Activated T-cell treated with anti-CD3 and anti-CD28 coated beads for 4 hours (primary cell): ENCODE data around the gene FOLR3.
"Not testable (repeated sequence)": the region's sequence is repeated elsewhere in the genome, so short reads cannot be mapped to it uniquely, and the experiment has no call there.

Experiments
- DNase-seq: peaks from one replicate; pipeline ENCODE4 v3.0.0-alpha.2; 2020

FOLR3 gene

GRCh38 chr11:72124046-72124445 is 11.5 kb upstream of the FOLR3 start:
- no peak for DNase-seq

GRCh38 chr11:72125956-72126355 is 9.6 kb upstream of the FOLR3 start:
- DNase-seq = no peak

GRCh38 chr11:72127923-72128322 is 7.6 kb upstream of the FOLR3 start:
- DNase-seq = no peak

GRCh38 chr11:72129381-72129780 is 6.1 kb upstream of the FOLR3 start:
- DNase-seq = no peak

GRCh38 chr11:72132646-72133045 is 2.9 kb upstream of the FOLR3 start:
- DNase-seq = no peak

GRCh38 chr11:72135891-72136683 is 562 bp downstream of the FOLR3 start:
- DNase-seq = no peak

GRCh38 chr11:72136684-72137262 is 1.2 kb downstream of the FOLR3 start:
- DNase-seq = no peak

GRCh38 chr11:72138821-72139390 is 3.4 kb downstream of the FOLR3 start:
- no peak for DNase-seq

GRCh38 chr11:72139500-72139899 is 4.0 kb downstream of the FOLR3 start:
- no peak for DNase-seq

GRCh38 chr11:72140661-72141060 is 5.1 kb downstream of the FOLR3 start:
- DNase-seq = no peak

GRCh38 chr11:72141066-72141465 is 5.5 kb downstream of the FOLR3 start:
- no peak for DNase-seq

GRCh38 chr11:72142086-72142485 is 6.6 kb downstream of the FOLR3 start:
- DNase-seq = not testable (repeated sequence)

- not testable (repeated sequence) for DNase-seq
Measured at GRCh38 chr11:72142543-72142942, 7.0 kb downstream of the FOLR3 start.

GRCh38 chr11:72144807-72145565 is 9.5 kb downstream of the FOLR3 start:
- no peak for DNase-seq

GRCh38 chr11:72146625-72147024 is 11.1 kb downstream of the FOLR3 start:
- DNase-seq = no peak

- DNase-seq = no peak
Measured at GRCh38 chr11:72150882-72151281, 15.4 kb downstream of the FOLR3 start.

GRCh38 chr11:72153874-72154273 is 18.3 kb downstream of the FOLR3 start:
- not testable (repeated sequence) for DNase-seq

- DNase-seq = no peak
Measured at GRCh38 chr11:72154816-72155215, 19.3 kb downstream of the FOLR3 start.

- DNase-seq = no peak
Measured at GRCh38 chr11:72155751-72156150, 20.2 kb downstream of the FOLR3 start.

GRCh38 chr11:72157131-72157530 is 21.6 kb downstream of the FOLR3 start:
- DNase-seq = no peak

- DNase-seq = no peak
Measured at GRCh38 chr11:72160319-72160718, 24.8 kb downstream of the FOLR3 start.

GRCh38 chr11:72162891-72163492 is 27.5 kb downstream of the FOLR3 start:
- no peak for DNase-seq

GRCh38 chr11:72164187-72164586 is 28.7 kb downstream of the FOLR3 start:
- not testable (repeated sequence) for DNase-seq
